ENCODE results near the gene COL11A1.

GRCh38 chr1:103129796-103130195 lies 21.5 kb upstream of the COL11A1 start:
- TF ChIP-seq POLR2AphosphoS5 (IDR thresholded peaks at IDR 0.05; ENCODE audit: low read depth) (no peak), CTCF (conservative IDR thresholded peaks at IDR 0.05; ENCODE audit: low read depth in 2 of 2) (no peak), REST (IDR thresholded peaks at IDR 0.05; ENCODE audit: unreplicated experiment) (no peak), JUNB (IDR thresholded peaks at IDR 0.05; ENCODE audit: unreplicated experiment) (no peak), EZH2phosphoT487 (IDR thresholded peaks at IDR 0.05; ENCODE audit: unreplicated experiment) (no peak), CREB1 (CRISPR knock-in tag; IDR thresholded peaks at IDR 0.05; ENCODE audit: low read depth) (no peak), EZH2 (IDR thresholded peaks at IDR 0.05; ENCODE audit: low read depth, unreplicated experiment) (no peak), ZNF331 (CRISPR knock-in tag; IDR thresholded peaks at IDR 0.05; ENCODE audit: low read depth) (no peak), ETS1 (IDR thresholded peaks at IDR 0.05) (no peak)

Measured in GM23338 (cell line).